PC-9 (cell line): Measurements from ENCODE around the gene BMP2K. TPM values are rescaled to one million over a fixed set of nuclear protein-coding genes. Genes with fewer than 3 reads are reported as not detected.

Source experiments
- BruUV-seq: library from RNA; stranded (reverse); fragments of 400-500 nt; replicated peaks from 2 replicates; lab custom pipeline; 2021; lab: Mats Ljungman, UMichigan
- CTCF ChIA-PET: fragments of 300-600 bp; sonication (Branson Sonifier 250); formaldehyde crosslinking; loops from one replicate; lab custom pipeline; 2022; ENCODE audit warnings: antibody characterized with exemption; lab: Charles Lee
- POLR2A ChIA-PET: fragments of 300-600 bp; sonication (Branson Sonifier 250); formaldehyde crosslinking; loops from one replicate; lab custom pipeline; 2022; ENCODE audit warnings: antibody characterized with exemption; ENCODE audit not compliant: unreplicated experiment; lab: Charles Lee
- DNase-seq, 2 experiments: peaks; one replicate each; pipeline versions ENCODE4 v3.0.0 to v3.0.0-alpha.2; 2015 to 2022; ENCODE audit warnings: mixed read lengths in 1 of 2
- H2AFZ ChIP-seq: fragments of 200-600 bp; sonication (generic); 2 replicates; pipeline ENCODE4 v1.8.1; 2017; ENCODE audit warnings: antibody characterized with exemption
- H3F3A ChIP-seq: fragments of 200-600 bp; sonication (generic); 2 replicates; pipeline ENCODE4 v1.8.1; 2017; ENCODE audit warnings: antibody characterized with exemption, mild to moderate bottlenecking, low read depth; ENCODE audit not compliant: insufficient read depth
- H3K27ac ChIP-seq: fragments of 200-600 bp; sonication (generic); 2 replicates; pipeline ENCODE4 v1.6.1; 2016; ENCODE audit warnings: mixed run types
- H3K27me3 ChIP-seq: fragments of 200-600 bp; sonication (generic); 2 replicates; pipeline ENCODE4 v1.6.1; 2016; ENCODE audit warnings: low read depth, mixed run types; ENCODE audit not compliant: insufficient read depth
- H3K36me3 ChIP-seq: fragments of 200-600 bp; sonication (generic); 2 replicates; pipeline ENCODE4 v1.6.1; 2016; ENCODE audit warnings: low read depth, mixed run types
- H3K4me1 ChIP-seq: fragments of 200-600 bp; sonication (generic); replicated peaks from 2 replicates; pipeline ENCODE4 v1.6.1; 2016; ENCODE audit warnings: mixed run types; ENCODE audit not compliant: insufficient read depth
- H3K4me2 ChIP-seq: fragments of 200-600 bp; sonication (generic); 2 replicates; pipeline ENCODE4 v1.6.1; 2017; ENCODE audit warnings: mixed run types
- H3K4me3 ChIP-seq: fragments of 200-600 bp; sonication (generic); 2 replicates; pipeline ENCODE4 v1.6.1; 2016; ENCODE audit warnings: mixed run types
- H3K79me2 ChIP-seq: fragments of 200-600 bp; sonication (generic); 2 replicates; pipeline ENCODE4 v1.6.1; 2017; ENCODE audit warnings: low read depth, mixed run types
- H3K9me2 ChIP-seq: fragments of 200-600 bp; sonication (generic); 2 replicates; pipeline ENCODE4 v1.8.1; 2017; ENCODE audit warnings: mild to moderate bottlenecking; ENCODE audit not compliant: insufficient read depth
- H3K9me3 ChIP-seq: fragments of 200-600 bp; sonication (generic); 2 replicates; pipeline ENCODE4 v1.8.1; 2016; ENCODE audit warnings: low read depth; ENCODE audit not compliant: insufficient read depth
- H4K20me1 ChIP-seq: fragments of 200-600 bp; sonication (generic); 2 replicates; pipeline ENCODE4 v1.8.1; 2017; ENCODE audit not compliant: insufficient read depth
- EZH2 ChIP-seq: fragments of 200-600 bp; sonication (generic); IDR thresholded peaks from 2 replicates; pipeline ENCODE4 v1.8.0; 2017; ENCODE audit warnings: antibody characterized with exemption, low read depth
- intact Hi-C: fragments of 100-400 bp; cut with micrococcal nuclease; formaldehyde crosslinking; loops from one replicate; pipeline ENCODE4 v1.10.0; 2022; ENCODE audit not compliant: unreplicated experiment
- total RNA-seq: library from RNA; stranded (reverse); gene quantifications from 2 replicates; pipeline ENCODE4 v1.2.3, GENCODE V29; 2021
- TF ChIP-seq, protein P1 (sequence below): fragments of 200-600 bp; sonication (generic); conservative IDR thresholded peaks from 2 replicates; pipeline ENCODE4 v1.6.1; 2017; ENCODE audit warnings: mixed run types, antibody characterized with exemption, mild to moderate bottlenecking, moderate library complexity

The BMP2K gene
- total RNA-seq, 1 experiment from 2014 or later: 12.2 TPM

DNA sequence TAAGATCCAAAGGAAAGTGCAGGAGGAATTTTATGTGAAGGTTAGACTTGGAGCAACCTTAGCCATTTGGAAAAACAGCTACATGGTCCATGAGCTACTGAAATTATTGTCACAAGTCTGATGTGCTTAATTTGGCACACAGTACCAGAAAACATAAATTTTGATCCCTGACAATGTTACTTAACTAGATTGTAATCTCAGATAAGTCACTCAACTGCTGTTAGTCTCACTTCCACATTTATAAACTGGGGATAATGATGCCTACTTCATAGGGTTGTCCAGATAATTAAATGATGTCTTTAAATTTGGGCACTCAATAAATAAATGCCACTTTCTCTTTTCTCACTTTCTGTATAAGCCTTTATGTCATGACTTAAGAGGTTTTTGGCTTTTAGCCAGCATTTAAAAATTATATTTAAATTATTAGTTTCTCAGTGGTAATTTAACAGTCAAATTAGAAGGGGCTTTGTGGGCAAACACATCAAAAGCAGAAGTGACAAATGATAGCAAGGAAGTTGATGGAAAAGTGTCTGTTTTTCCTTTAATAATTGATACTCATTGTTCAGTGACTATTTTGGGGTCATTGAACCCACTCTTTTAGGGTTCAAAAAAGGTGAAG lies 104.8 kb downstream of the BMP2K start:
- no peaks in the 10 kb centered on the region for H3K79me2 ChIP-seq
- H3K4me3 ChIP-seq: no peak overlapping the region
- no peak overlapping the region for H3K4me2 ChIP-seq
- intact Hi-C loops: no loop called here
- no peaks in the 10 kb centered on the region for H3K9me3 ChIP-seq
- H3K36me3 ChIP-seq: no peaks in the 10 kb centered on the region
- DNase-seq: no peak
- no TSS peak for BruUV-seq
- H3K4me1 ChIP-seq: no peaks in the 10 kb centered on the region
- TF ChIP-seq EZH2: no peak
- TF ChIP-seq, protein P1, sequence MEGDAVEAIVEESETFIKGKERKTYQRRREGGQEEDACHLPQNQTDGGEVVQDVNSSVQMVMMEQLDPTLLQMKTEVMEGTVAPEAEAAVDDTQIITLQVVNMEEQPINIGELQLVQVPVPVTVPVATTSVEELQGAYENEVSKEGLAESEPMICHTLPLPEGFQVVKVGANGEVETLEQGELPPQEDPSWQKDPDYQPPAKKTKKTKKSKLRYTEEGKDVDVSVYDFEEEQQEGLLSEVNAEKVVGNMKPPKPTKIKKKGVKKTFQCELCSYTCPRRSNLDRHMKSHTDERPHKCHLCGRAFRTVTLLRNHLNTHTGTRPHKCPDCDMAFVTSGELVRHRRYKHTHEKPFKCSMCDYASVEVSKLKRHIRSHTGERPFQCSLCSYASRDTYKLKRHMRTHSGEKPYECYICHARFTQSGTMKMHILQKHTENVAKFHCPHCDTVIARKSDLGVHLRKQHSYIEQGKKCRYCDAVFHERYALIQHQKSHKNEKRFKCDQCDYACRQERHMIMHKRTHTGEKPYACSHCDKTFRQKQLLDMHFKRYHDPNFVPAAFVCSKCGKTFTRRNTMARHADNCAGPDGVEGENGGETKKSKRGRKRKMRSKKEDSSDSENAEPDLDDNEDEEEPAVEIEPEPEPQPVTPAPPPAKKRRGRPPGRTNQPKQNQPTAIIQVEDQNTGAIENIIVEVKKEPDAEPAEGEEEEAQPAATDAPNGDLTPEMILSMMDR: no peak
- ChIA-PET CTCF (no interaction called here), POLR2A (no interaction called here)
- no peaks in the 10 kb centered on the region for H3K9me2 ChIP-seq
- H2AFZ ChIP-seq: no peak overlapping the region
- no peak overlapping the region for H3K27ac ChIP-seq
- no peaks in the 10 kb centered on the region for H3K27me3 ChIP-seq
- H4K20me1 ChIP-seq: no peaks in the 10 kb centered on the region
- no peaks in the 10 kb centered on the region for H3F3A ChIP-seq

GRCh38 chr4:78885598-78885997 lies 109.4 kb downstream of the BMP2K start:
- CTCF ChIA-PET: no interaction called here
- POLR2A ChIA-PET: no interaction called here
- H3K9me3 ChIP-seq: no peaks in the 10 kb centered on the region
- no peaks in the 10 kb centered on the region for H3K79me2 ChIP-seq
- intact Hi-C loops: no loop called here
- no peaks in the 10 kb centered on the region for H3K4me1 ChIP-seq
- no peak overlapping the region for H3K4me3 ChIP-seq
- no peaks in the 10 kb centered on the region for H3K9me2 ChIP-seq
- H4K20me1 ChIP-seq: no peaks in the 10 kb centered on the region
- H3F3A ChIP-seq: no peaks in the 10 kb centered on the region
- DNase-seq: no peak
- TF ChIP-seq, protein P1: no peak
- no peak for TF ChIP-seq EZH2
- H3K36me3 ChIP-seq: no peaks in the 10 kb centered on the region
- no peak overlapping the region for H3K4me2 ChIP-seq
- no peak overlapping the region for H3K27ac ChIP-seq
- no peak overlapping the region for H2AFZ ChIP-seq
- H3K27me3 ChIP-seq: no peaks in the 10 kb centered on the region
- BruUV-seq: no TSS peak

GRCh38 chr4:78889955-78890354 lies 113.8 kb downstream of the BMP2K start:
- H2AFZ ChIP-seq: no peak overlapping the region
- H3K4me2 ChIP-seq: no peak overlapping the region
- no peaks in the 10 kb centered on the region for H3K9me3 ChIP-seq
- H3K9me2 ChIP-seq: no peaks in the 10 kb centered on the region
- H3K4me1 ChIP-seq: no peaks in the 10 kb centered on the region
- intact Hi-C loops: no loop called here
- DNase-seq: no peak
- H4K20me1 ChIP-seq: no peaks in the 10 kb centered on the region
- no peaks in the 10 kb centered on the region for H3K27me3 ChIP-seq
- TF ChIP-seq, protein P1: no peak
- no peak for TF ChIP-seq EZH2
- no peak overlapping the region for H3K4me3 ChIP-seq
- no TSS peak for BruUV-seq
- CTCF ChIA-PET: no interaction called here
- no peaks in the 10 kb centered on the region for H3F3A ChIP-seq
- H3K27ac ChIP-seq: no peak overlapping the region
- H3K79me2 ChIP-seq: no peaks in the 10 kb centered on the region
- no peaks in the 10 kb centered on the region for H3K36me3 ChIP-seq
- POLR2A ChIA-PET: no interaction called here
